ENCODE data around the gene MIGA2.
"Not testable (repeated sequence)": the region's sequence is repeated elsewhere in the genome, so short reads cannot be mapped to it uniquely, and the experiment has no call there.

The MIGA2 gene

DNA sequence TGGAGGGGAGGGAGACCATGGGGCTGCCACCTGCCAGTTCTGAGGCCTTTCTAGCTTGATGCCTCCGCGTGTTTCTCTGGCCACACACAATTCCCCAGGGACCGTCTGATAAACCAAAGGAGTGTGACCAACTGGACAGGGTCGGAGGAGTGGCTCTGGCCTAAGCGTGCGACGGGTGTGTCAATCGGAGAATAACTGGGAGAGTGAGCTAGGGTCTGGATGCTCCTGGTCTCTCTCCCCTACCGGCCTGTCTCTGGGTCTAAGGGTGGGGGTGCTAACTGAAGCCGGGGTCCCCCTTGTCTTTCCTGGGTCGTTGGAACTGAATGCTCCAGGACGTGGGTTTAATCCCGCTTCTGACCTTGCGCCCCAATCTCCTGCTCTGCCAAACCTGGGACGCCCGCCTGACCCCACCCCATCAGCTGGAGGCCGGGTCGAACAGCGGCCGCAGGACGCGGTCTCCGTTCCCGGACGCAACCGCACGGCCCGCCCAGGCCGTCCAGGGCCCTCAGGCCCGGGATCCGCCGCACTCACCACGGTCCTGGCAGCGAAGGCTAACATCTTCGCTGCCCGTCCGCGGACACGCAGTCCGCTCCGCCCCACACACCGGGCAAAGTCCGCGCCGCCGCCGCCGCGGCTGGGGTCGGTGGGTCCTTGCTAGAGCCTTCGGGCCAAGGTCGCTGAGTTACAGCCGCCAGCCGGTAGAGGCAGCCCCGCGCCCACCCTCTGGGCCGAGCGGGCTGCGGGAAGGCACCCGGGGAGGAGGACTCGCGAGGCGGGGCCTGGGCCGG lies 73.7 kb downstream of the MIGA2 start:
- DNase-seq, result no peak

DNA sequence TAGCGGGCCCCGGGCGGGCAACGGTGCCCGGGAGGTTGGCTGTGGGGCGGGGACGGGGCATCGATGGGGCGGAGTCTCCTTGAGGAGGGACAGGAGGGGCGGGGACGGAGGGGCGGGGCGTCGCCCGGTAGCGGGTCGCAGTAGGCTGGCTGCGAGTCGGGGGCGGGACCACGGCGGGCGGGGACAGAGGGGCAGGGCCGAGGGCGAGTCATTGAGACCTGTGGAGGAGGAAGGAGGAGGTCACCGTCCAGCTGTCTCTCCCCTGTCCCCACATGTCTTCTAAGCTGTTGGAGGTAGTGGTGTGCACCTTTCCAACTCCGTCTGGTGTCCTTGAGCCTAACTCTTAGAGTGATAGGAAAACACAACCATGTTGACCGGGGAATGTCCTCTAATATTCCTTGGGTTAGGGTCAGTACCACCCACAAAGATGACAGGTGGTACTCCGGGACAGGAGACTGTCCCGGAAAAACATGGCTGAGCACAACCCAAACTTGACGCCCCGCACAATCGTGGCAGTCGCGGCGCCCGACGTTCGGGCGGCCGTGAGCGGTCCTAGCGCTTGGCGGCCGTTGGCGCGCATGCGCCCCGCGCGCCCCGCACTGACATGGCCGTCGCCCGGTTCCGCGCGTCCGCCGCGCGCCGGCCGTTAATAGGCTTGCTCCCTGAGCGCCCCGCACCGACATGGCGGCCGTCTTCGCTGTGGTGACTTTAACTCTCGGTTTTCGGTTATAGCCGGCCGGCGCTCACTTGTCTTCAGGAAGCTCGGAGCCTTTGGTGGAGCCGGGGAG lies 74.5 kb downstream of the MIGA2 start, which contains the start of the genes CRAT and PTPA:
Gene CRAT, minus strand, starts transcription at position 54 of the 788 bp plus-strand sequence. CDS start 284 bp downstream, outside the sequence.
Gene PTPA, plus strand, starts transcription at position 676 of the 788 bp plus-strand sequence. CDS start 186 bp downstream, outside the sequence.
- TF ChIP-seq GATA1 (IDR thresholded peaks at IDR 0.05; ENCODE audit: low read depth, low read length) (no peak), POLR2A (IDR thresholded peaks at IDR 0.05; ENCODE audit: low read length) (peak; percentile 98)
- DNase-seq, result peak; percentile 97 to 99

More for the DNA sequence above, 73.7 kb downstream of the MIGA2 start:
- TF ChIP-seq POLR2A (IDR thresholded peaks at IDR 0.05; ENCODE audit: low read length) (no peak), GATA1 (IDR thresholded peaks at IDR 0.05; ENCODE audit: low read depth, low read length) (no peak)

DNA sequence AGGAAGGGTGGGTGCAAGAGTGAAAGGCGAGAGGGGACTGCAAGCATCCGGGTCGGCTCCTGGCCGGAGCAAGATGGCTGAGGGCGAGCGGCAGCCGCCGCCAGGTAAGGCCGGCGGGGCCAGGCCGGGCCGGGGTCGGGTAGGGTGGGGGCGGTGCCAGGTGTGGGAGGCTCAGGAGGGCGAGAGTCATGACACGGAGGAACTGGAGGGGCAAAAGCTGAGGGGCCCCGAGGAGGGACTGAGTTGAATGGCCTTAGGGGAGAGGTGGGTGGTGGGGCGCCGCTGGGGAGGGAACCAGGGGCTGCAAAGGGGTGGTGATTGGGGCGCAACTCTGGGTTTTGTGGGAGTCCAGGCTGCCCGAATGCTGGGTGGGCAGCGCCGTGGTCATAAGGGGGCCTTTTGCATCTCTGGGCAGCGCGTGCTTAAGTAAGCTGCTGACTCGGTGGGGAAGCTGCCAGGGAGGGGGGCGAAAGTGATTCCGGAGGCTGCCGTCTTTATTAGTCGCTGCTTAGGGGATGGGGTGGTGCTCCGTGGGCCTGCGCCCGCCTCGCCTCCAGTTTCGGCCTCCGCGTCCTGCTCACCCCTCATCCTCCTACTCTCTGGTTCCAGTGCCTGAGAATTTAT lies 75.2 kb downstream of the MIGA2 start:
- TF ChIP-seq POLR2A (IDR thresholded peaks at IDR 0.05; ENCODE audit: low read length) (no peak), GATA1 (IDR thresholded peaks at IDR 0.05; ENCODE audit: low read depth, low read length) (no peak)
- DNase-seq, result peak; percentile 71 to 72

DNA sequence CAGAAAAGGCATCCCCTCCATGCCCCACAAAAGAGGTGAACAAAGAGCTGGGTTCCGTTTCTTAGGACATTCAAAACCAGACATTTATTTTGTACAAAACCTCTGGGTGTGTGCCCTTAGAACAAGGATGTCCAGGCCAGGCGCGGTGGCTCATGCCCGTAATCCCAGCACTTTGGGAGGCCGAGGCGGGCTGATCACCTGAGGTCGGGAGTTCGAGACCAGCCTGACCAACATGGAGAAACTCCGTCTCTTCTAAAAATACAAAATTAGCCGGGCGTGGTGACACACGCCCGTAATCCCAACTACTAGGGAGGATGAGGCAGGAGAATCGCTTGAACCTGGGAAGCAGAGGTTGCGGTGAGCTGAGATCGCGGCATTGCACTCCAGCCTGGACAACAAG lies 76.1 kb downstream of the MIGA2 start:
- not testable (repeated sequence) for DNase-seq

DNA sequence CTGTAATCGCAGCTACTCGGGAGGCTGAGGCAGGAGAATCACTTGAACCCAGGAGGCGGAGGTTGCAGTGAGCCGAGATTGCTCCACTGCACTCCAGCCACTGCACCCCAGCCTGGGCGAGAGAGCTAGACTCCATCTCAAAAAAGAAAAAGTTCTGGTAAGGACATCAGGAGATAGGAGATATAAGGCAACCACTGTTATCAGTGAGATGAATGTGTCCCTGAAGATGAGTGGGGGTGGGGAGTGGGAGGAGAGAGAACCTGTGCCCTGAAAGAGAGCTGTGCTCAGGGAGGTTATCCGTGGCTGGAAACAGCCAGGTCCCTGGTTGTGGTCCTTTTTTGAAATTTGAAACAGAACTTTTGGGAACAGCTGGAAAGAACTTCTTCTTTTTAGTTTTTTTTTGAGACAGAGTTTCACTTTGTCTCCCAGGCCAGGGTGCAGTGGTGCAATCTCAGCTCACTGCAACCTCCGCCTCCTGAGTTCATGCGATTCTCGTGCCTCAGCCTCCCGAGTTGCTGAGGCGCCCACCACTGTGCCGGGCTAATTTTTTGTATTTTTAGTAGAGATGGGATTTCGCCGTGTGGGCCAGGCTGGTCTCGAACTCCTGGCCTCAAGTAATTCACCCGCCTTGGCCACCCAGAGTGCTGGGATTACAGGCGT lies 77.3 kb downstream of the MIGA2 start:
- no peak for TF ChIP-seq POLR2A (IDR thresholded peaks at IDR 0.05; ENCODE audit: low read length)
- no peak for TF ChIP-seq GATA1 (IDR thresholded peaks at IDR 0.05; ENCODE audit: low read depth, low read length)
- peak; percentile 62 to 85 for DNase-seq

DNA sequence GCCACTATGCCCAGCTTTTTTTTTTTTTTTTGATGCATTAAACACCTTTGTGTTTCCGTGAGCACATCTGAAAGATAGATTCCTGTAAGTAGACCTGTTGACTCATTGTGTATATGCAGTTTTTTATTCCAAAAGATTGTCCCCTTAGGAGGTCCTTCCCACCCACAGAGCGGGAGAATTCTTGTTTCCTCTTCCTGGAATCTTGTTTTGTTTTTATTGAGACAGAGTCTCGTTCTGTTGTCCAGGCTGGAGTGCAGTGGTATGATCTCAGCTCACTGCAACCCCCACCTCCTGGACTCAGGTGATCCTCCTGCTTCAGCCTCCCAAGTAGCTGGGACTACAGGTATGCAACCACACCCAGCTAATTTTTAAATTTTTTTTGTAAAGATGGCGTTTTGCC lies 82.4 kb downstream of the MIGA2 start:
- no peak for DNase-seq
- no peak for TF ChIP-seq GATA1 (IDR thresholded peaks at IDR 0.05; ENCODE audit: low read depth, low read length)
- TF ChIP-seq POLR2A (IDR thresholded peaks at IDR 0.05; ENCODE audit: low read length), result no peak

DNA sequence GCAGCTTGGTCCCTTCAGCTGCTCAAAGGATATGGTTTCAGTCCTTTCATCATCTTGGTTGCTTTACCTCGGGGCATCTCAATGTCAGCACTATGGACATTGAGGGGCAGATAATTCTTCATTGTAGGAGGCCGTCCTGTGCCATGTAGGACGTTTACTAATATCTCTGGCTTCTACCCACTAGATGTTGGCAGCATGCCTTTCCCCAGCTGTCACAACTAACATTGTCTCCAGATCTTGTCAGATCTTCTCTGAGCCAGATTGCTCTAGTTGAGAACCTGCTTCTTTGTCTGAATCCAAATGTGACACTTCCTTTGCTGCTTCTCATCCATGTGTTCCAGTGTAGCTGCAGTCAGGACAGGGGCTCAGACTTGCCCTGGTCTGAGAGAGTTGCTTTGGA lies 85.1 kb downstream of the MIGA2 start:
- no peak for DNase-seq
- TF ChIP-seq GATA1 (IDR thresholded peaks at IDR 0.05; ENCODE audit: low read depth, low read length), result no peak
- no peak for TF ChIP-seq POLR2A (IDR thresholded peaks at IDR 0.05; ENCODE audit: low read length)
